Astrocyte (in vitro differentiated cells and primary cell): ENCODE measurements around the gene CTXN3. TPM values are rescaled to one million over a fixed set of nuclear protein-coding genes. Genes with fewer than 3 reads are reported as not detected.
A peak's percentile ranks its signal among the peaks of the same experiment; 100 is the strongest.

ENCODE experiments used
- DNase-seq: peaks from one replicate; pipeline ENCODE4 v3.0.0-alpha.2; 2010; ENCODE audit warnings: low read depth
- FAIRE-seq: peaks from 2 replicates; lab custom pipeline; 2011; peaks lifted over from hg19 to GRCh38; lab: Jason Lieb, UNC
- H2AFZ ChIP-seq: 2 replicates; pipeline ENCODE4 v1.6.0; 2012; ENCODE audit warnings: low read depth, low read length, inconsistent platforms
- H3K27ac ChIP-seq: 2 replicates; pipeline ENCODE4 v1.5.1; 2011; ENCODE audit warnings: low read depth, low read length, inconsistent platforms
- H3K27me3 ChIP-seq: 2 replicates; pipeline ENCODE4 v1.6.0; 2011; ENCODE audit warnings: low read length, inconsistent platforms; ENCODE audit not compliant: insufficient read depth
- H3K36me3 ChIP-seq: 2 replicates; pipeline ENCODE4 v1.5.1; 2011; ENCODE audit warnings: low read length, inconsistent platforms; ENCODE audit not compliant: insufficient read depth
- H3K4me1 ChIP-seq: 2 replicates; pipeline ENCODE4 v1.5.1; 2011; ENCODE audit warnings: low read length, inconsistent platforms; ENCODE audit not compliant: insufficient read depth
- H3K4me2 ChIP-seq: 2 replicates; pipeline ENCODE4 v1.6.0; 2012; ENCODE audit warnings: low read length, inconsistent platforms
- H3K4me3 ChIP-seq: 2 replicates; pipeline ENCODE4 v1.5.1; 2011; ENCODE audit warnings: low read depth, mild to moderate bottlenecking, low read length, inconsistent platforms; ENCODE audit not compliant: insufficient read depth
- H3K79me2 ChIP-seq: 2 replicates; pipeline ENCODE4 v1.6.0; 2012; ENCODE audit warnings: mild to moderate bottlenecking, low read length, inconsistent platforms; ENCODE audit not compliant: insufficient read depth
- H3K9ac ChIP-seq: 2 replicates; pipeline ENCODE4 v1.6.0; 2012; ENCODE audit warnings: mild to moderate bottlenecking, low read length, inconsistent platforms
- H3K9me3 ChIP-seq: 2 replicates; pipeline ENCODE4 v1.5.1; 2012; ENCODE audit warnings: low read depth, mild to moderate bottlenecking, low read length, inconsistent platforms; ENCODE audit not compliant: insufficient read depth
- H4K20me1 ChIP-seq: 2 replicates; pipeline ENCODE4 v1.6.0; 2012; ENCODE audit warnings: low read length, inconsistent platforms; ENCODE audit not compliant: insufficient read depth
- H3K27ac Mint-ChIP-seq: one replicate; pipeline ENCODE4 v1.8.0; 2021; ENCODE audit warnings: mild to moderate bottlenecking, mixed read lengths; ENCODE audit not compliant: unreplicated experiment
- H3K27me3 Mint-ChIP-seq: one replicate; pipeline ENCODE4 v1.8.0; 2021; ENCODE audit warnings: low read depth, mixed read lengths; ENCODE audit not compliant: unreplicated experiment
- H3K36me3 Mint-ChIP-seq: one replicate; pipeline ENCODE4 v1.8.0; 2021; ENCODE audit warnings: low read depth, mixed read lengths; ENCODE audit not compliant: unreplicated experiment
- H3K4me1 Mint-ChIP-seq: one replicate; pipeline ENCODE4 v1.8.0; 2021; ENCODE audit warnings: low read depth, mixed read lengths; ENCODE audit not compliant: unreplicated experiment
- H3K4me3 Mint-ChIP-seq: one replicate; pipeline ENCODE4 v1.8.0; 2021; ENCODE audit warnings: mild to moderate bottlenecking, moderate library complexity, mixed read lengths; ENCODE audit not compliant: unreplicated experiment
- H3K9me3 Mint-ChIP-seq: one replicate; pipeline ENCODE4 v1.8.0; 2021; ENCODE audit warnings: mild to moderate bottlenecking, mixed read lengths; ENCODE audit not compliant: unreplicated experiment
- CTCF ChIP-seq: IDR thresholded peaks from 2 replicates; pipeline ENCODE4 v1.5.1; 2011; ENCODE audit warnings: low read depth, mild to moderate bottlenecking, inconsistent platforms, low read length, moderate library complexity; ENCODE audit not compliant: insufficient read depth
- EZH2 ChIP-seq: IDR thresholded peaks from 2 replicates; pipeline ENCODE4 v1.6.1; 2012; ENCODE audit warnings: mild to moderate bottlenecking, low read length, inconsistent platforms; ENCODE audit not compliant: insufficient read depth
- total RNA-seq: library from RNA; stranded (reverse); gene quantifications from 2 replicates; pipeline ENCODE4 v1.2.1, GENCODE V29; 2021

CTXN3 gene
- total RNA-seq, 1 donor from 2014 or later, result not detected

- H3K27ac Mint-ChIP-seq, result peak overlapping the region; percentile 55
- no peaks in the 10 kb centered on the region for H3K36me3 Mint-ChIP-seq
- no peaks in the 10 kb centered on the region for H3K9me3 Mint-ChIP-seq
- FAIRE-seq, result peak; percentile 98
- no peak overlapping the region for H3K9ac ChIP-seq
- H3K4me2 ChIP-seq, result peak overlapping the region; percentile 66
- no peak overlapping the region for H3K4me3 ChIP-seq
- H3K4me1 Mint-ChIP-seq, result peaks cover 25% of the 10 kb centered on the region
- H3K36me3 ChIP-seq, result no peaks in the 10 kb centered on the region
- H3K27ac ChIP-seq, result peak overlapping the region; percentile 17
- H4K20me1 ChIP-seq, result no peaks in the 10 kb centered on the region
- DNase-seq, result peak; percentile 81
- no peak overlapping the region for H2AFZ ChIP-seq
- H3K9me3 ChIP-seq, result no peaks in the 10 kb centered on the region
- H3K79me2 ChIP-seq, result no peaks in the 10 kb centered on the region
- H3K27me3 Mint-ChIP-seq, result no peaks in the 10 kb centered on the region
- no peak for TF ChIP-seq EZH2
- TF ChIP-seq CTCF, result no peak
- peak overlapping the region; percentile 20 for H3K4me3 Mint-ChIP-seq
- H3K27me3 ChIP-seq, result no peaks in the 10 kb centered on the region
- H3K4me1 ChIP-seq, result peaks cover 18% of the 10 kb centered on the region
Observed at GRCh38 chr5:127696683-127697082, 47.8 kb downstream of the CTXN3 start.

- Histone ChIP-seq H3K36me3 (no peaks in the 10 kb centered on the region), H3K9me3 (no peaks in the 10 kb centered on the region), H3K27ac (no peak overlapping the region), H3K4me3 (no peak overlapping the region), H2AFZ (no peak overlapping the region), H3K9ac (no peak overlapping the region), H3K4me2 (peak overlapping the region; percentile 22), H4K20me1 (no peaks in the 10 kb centered on the region), H3K27me3 (no peaks in the 10 kb centered on the region), H3K4me1 (peaks cover 18% of the 10 kb centered on the region), H3K79me2 (no peaks in the 10 kb centered on the region)
- TF ChIP-seq EZH2 (no peak), CTCF (no peak)
- no peak overlapping the region for H3K4me3 Mint-ChIP-seq
- H3K9me3 Mint-ChIP-seq, result no peaks in the 10 kb centered on the region
- H3K27me3 Mint-ChIP-seq, result no peaks in the 10 kb centered on the region
- DNase-seq, result peak; percentile 88
- H3K4me1 Mint-ChIP-seq, result peaks cover 26% of the 10 kb centered on the region
- peak; percentile 87 for FAIRE-seq
- no peaks in the 10 kb centered on the region for H3K36me3 Mint-ChIP-seq
- H3K27ac Mint-ChIP-seq, result peak overlapping the region; percentile 28
Observed at GRCh38 chr5:127697894-127698600, 49.2 kb downstream of the CTXN3 start.

- H3K4me2 ChIP-seq, result no peak overlapping the region
Observed at GRCh38 chr5:127699416-127699815, 50.5 kb downstream of the CTXN3 start.

More at GRCh38 chr5:127699416-127699815, 50.5 kb downstream of the CTXN3 start:
- H3K4me3 ChIP-seq, result no peak overlapping the region
- DNase-seq, result no peak
- Mint-ChIP-seq H3K4me1 (peaks cover 33% of the 10 kb centered on the region), H3K27me3 (no peaks in the 10 kb centered on the region), H3K4me3 (no peak overlapping the region), H3K9me3 (no peaks in the 10 kb centered on the region), H3K36me3 (no peaks in the 10 kb centered on the region), H3K27ac (no peak overlapping the region)
- peaks cover 18% of the 10 kb centered on the region for H3K4me1 ChIP-seq
- TF ChIP-seq CTCF (no peak), EZH2 (no peak)
- H3K9me3 ChIP-seq, result no peaks in the 10 kb centered on the region
- H4K20me1 ChIP-seq, result no peaks in the 10 kb centered on the region
- FAIRE-seq, result no peak
- H3K27me3 ChIP-seq, result no peaks in the 10 kb centered on the region
- H3K9ac ChIP-seq, result no peak overlapping the region
- H3K27ac ChIP-seq, result no peak overlapping the region
- no peak overlapping the region for H2AFZ ChIP-seq
- H3K79me2 ChIP-seq, result no peaks in the 10 kb centered on the region
- no peaks in the 10 kb centered on the region for H3K36me3 ChIP-seq
